Adipose tissue (tissue), 3 donors: ENCODE measurements around the gene FRAS1. TPM values are rescaled to one million over a fixed set of nuclear protein-coding genes. Genes with fewer than 3 reads are reported as not detected.
"Not testable (repeated sequence)": the region's sequence is repeated elsewhere in the genome, so short reads cannot be mapped to it uniquely, and the experiment has no call there.

Experiments
- H3K27ac ChIP-seq: one replicate; pipeline ENCODE4 v1.5.1; 2013; ENCODE audit warnings: low read depth, low read length
- WGBS, 3 donors: extraction: QIAGEN DNeasy Blood & Tissue Kit; methylation state at CpG; one replicate each; pipeline ENCODE4 v1.1.7; 2013; 5-methylcytosine and 5-hydroxymethylcytosine counted together
- polyA plus RNA-seq, 3 donors: library from polyadenylated mRNA; stranded (reverse); fragments of 200-250 nt; gene quantifications; one replicate each; pipeline ENCODE4 v1.2.3, GENCODE V29; 2013
- donor health status: healthy with polysubstance abuse.
- donor health status: Bipolar disorder and iron deficiency.
- donor health status: healthy.

FRAS1 gene
- polyA plus RNA-seq, 3 donors, result 0.34 to 2.3 (median 0.48) TPM

- WGBS, 3 donors, result 82 to 86% (median 85%) methylated on average over 5 of the region's 5 CpGs
- not testable (repeated sequence) for H3K27ac ChIP-seq
These were observed 35.2 kb downstream of the FRAS1 start for GRCh38 chr4:78092350-78092749.

- no peak overlapping the region for H3K27ac ChIP-seq
These were observed 35.7 kb downstream of the FRAS1 start for GRCh38 chr4:78092850-78093249.

GRCh38 chr4:78095081-78095480, 38.0 kb downstream of the FRAS1 start:
- WGBS, 3 donors, result 70 to 84% (median 75%) methylated on average over 2 of the region's 2 CpGs
- H3K27ac ChIP-seq, result no peak overlapping the region

- WGBS, 3 donors, result 84 to 86% (median 85%) methylated on average over 3 of the region's 3 CpGs
These were observed 41.9 kb downstream of the FRAS1 start for GRCh38 chr4:78099058-78099457.

GRCh38 chr4:78100060-78100459, 42.9 kb downstream of the FRAS1 start:
- no peak overlapping the region for H3K27ac ChIP-seq

More at GRCh38 chr4:78099058-78099457, 41.9 kb downstream of the FRAS1 start:
- H3K27ac ChIP-seq, result no peak overlapping the region

- 95 to 97% (median 95%) methylated on average over 2 of the region's 2 CpGs for WGBS, 3 donors
- H3K27ac ChIP-seq, result no peak overlapping the region
These were observed 62.6 kb downstream of the FRAS1 start for GRCh38 chr4:78119698-78120097.

GRCh38 chr4:78120144-78120880, 63.2 kb downstream of the FRAS1 start:
- no peak overlapping the region for H3K27ac ChIP-seq
- 65 to 80% (median 75%) methylated on average over 4 of the region's 4 CpGs for WGBS, 3 donors

GRCh38 chr4:78121338-78121904, 64.3 kb downstream of the FRAS1 start:
- H3K27ac ChIP-seq, result no peak overlapping the region
- 69 to 79% (median 77%) methylated on average over 4 of the region's 4 CpGs for WGBS, 3 donors

- WGBS, 3 donors, result 63 to 69% (median 69%) methylated on average over 6 of the region's 6 CpGs
- H3K27ac ChIP-seq, result not testable (repeated sequence)
These were observed 68.8 kb downstream of the FRAS1 start for GRCh38 chr4:78125834-78126331.

GRCh38 chr4:78129383-78130108, 72.4 kb downstream of the FRAS1 start:
- no peak overlapping the region for H3K27ac ChIP-seq
- 67 to 92% (median 88%) methylated on average over 1 of the region's 1 CpG for WGBS, 3 donors

- WGBS, 3 donors, result 60 to 68% (median 66%) methylated on average over 3 of the region's 3 CpGs
- no peak overlapping the region for H3K27ac ChIP-seq
These were observed 74.3 kb downstream of the FRAS1 start for GRCh38 chr4:78131403-78131802.

GRCh38 chr4:78136109-78137081, 79.3 kb downstream of the FRAS1 start:
- 62 to 90% (median 88%) methylated on average over 8 of the region's 8 CpGs for WGBS, 3 donors
- H3K27ac ChIP-seq, result no peak overlapping the region

GRCh38 chr4:78137532-78137931, 80.4 kb downstream of the FRAS1 start:
- H3K27ac ChIP-seq, result no peak overlapping the region
- WGBS, 3 donors, result 90 to 96% (median 90%) methylated on average over 1 of the region's 1 CpG

GRCh38 chr4:78138252-78138651, 81.1 kb downstream of the FRAS1 start:
- 55 to 90% (median 87%) methylated on average over 3 of the region's 3 CpGs for WGBS, 3 donors
- no peak overlapping the region for H3K27ac ChIP-seq

- no peak overlapping the region for H3K27ac ChIP-seq
- 94 to 97% (median 97%) methylated on average over 2 of the region's 2 CpGs for WGBS, 3 donors
These were observed 86.5 kb downstream of the FRAS1 start for GRCh38 chr4:78143634-78144033.

GRCh38 chr4:78145008-78145407, 87.9 kb downstream of the FRAS1 start:
- no peak overlapping the region for H3K27ac ChIP-seq
- 93 to 95% (median 93%) methylated on average over 4 of the region's 4 CpGs for WGBS, 3 donors

- 64 to 69% (median 66%) methylated on average over 10 of the region's 10 CpGs for WGBS, 3 donors
- H3K27ac ChIP-seq, result no peak overlapping the region
These were observed 88.5 kb downstream of the FRAS1 start for GRCh38 chr4:78145622-78146021.

- H3K27ac ChIP-seq, result no peak overlapping the region
- 62 to 81% (median 79%) methylated on average over 7 of the region's 7 CpGs for whole genome bisulfite sequencing, 3 donors
These were observed 92.8 kb downstream of the FRAS1 start for GRCh38 chr4:78149751-78150542.
